ENCODE data around the gene MEIKIN.
"Not testable (repeated sequence)": the region's sequence is repeated elsewhere in the genome, so short reads cannot be mapped to it uniquely, and the experiment has no call there.

MEIKIN gene

GRCh38 chr5:131812371-131813160 lies 132.9 kb downstream of the MEIKIN start:
- no peak for DNase-seq (ENCODE audit: low read depth in 2 of 2)

GRCh38 chr5:131810510-131811249 lies 134.8 kb downstream of the MEIKIN start:
- DNase-seq (ENCODE audit: low read depth in 2 of 2), result no peak

GRCh38 chr5:131796793-131797693 lies 148.4 kb downstream of the MEIKIN start, which contains the start of gene FNIP1:
FNIP1 (minus strand) TSS chr5:131797017; CDS start chr5:131796921, 96 bp downstream.
- peak; percentile 93 to 94 for DNase-seq (ENCODE audit: low read depth in 2 of 2)

GRCh38 chr5:131795879-131796792 lies 149.3 kb downstream of the MEIKIN start:
- no peak for DNase-seq (ENCODE audit: low read depth in 2 of 2)

- DNase-seq (ENCODE audit: low read depth in 2 of 2), result no peak
Measured at GRCh38 chr5:131795228-131795627, 150.2 kb downstream of the MEIKIN start.

- no peak for DNase-seq (ENCODE audit: low read depth in 2 of 2)
Measured at GRCh38 chr5:131794586-131794985, 150.9 kb downstream of the MEIKIN start.

GRCh38 chr5:131792896-131793295 lies 152.6 kb downstream of the MEIKIN start:
- no peak for DNase-seq (ENCODE audit: low read depth in 2 of 2)

- DNase-seq (ENCODE audit: low read depth in 2 of 2), result no peak
Measured at GRCh38 chr5:131791866-131792265, 153.6 kb downstream of the MEIKIN start.

GRCh38 chr5:131790550-131790949 lies 154.9 kb downstream of the MEIKIN start:
- DNase-seq (ENCODE audit: low read depth in 2 of 2), result no peak

- no peak for DNase-seq (ENCODE audit: low read depth in 2 of 2)
Measured at GRCh38 chr5:131789765-131790164, 155.7 kb downstream of the MEIKIN start.

- DNase-seq (ENCODE audit: low read depth in 2 of 2), result no peak
Measured at GRCh38 chr5:131787736-131788135, 157.7 kb downstream of the MEIKIN start.

GRCh38 chr5:131786900-131787692 lies 158.4 kb downstream of the MEIKIN start:
- no peak for DNase-seq (ENCODE audit: low read depth in 2 of 2)

- DNase-seq (ENCODE audit: low read depth in 2 of 2), result no peak
Measured at GRCh38 chr5:131786036-131786435, 159.4 kb downstream of the MEIKIN start.

GRCh38 chr5:131783874-131784273 lies 161.6 kb downstream of the MEIKIN start:
- no peak for DNase-seq (ENCODE audit: low read depth in 2 of 2)

GRCh38 chr5:131783357-131783756 lies 162.1 kb downstream of the MEIKIN start:
- DNase-seq (ENCODE audit: low read depth in 2 of 2), result no peak

GRCh38 chr5:131782717-131783116 lies 162.7 kb downstream of the MEIKIN start:
- no peak for DNase-seq (ENCODE audit: low read depth in 2 of 2)

- DNase-seq (ENCODE audit: low read depth in 2 of 2), result not testable (repeated sequence)
Measured at GRCh38 chr5:131778141-131778540, 167.3 kb downstream of the MEIKIN start.

GRCh38 chr5:131776450-131776849 lies 169.0 kb downstream of the MEIKIN start:
- DNase-seq (ENCODE audit: low read depth in 2 of 2), result peak; percentile 36

- DNase-seq (ENCODE audit: low read depth in 2 of 2), result no peak
Measured at GRCh38 chr5:131774652-131775367, 170.7 kb downstream of the MEIKIN start.

Measured in fibroblast of skin of left quadriceps (primary cell).